Duodenal mucosa (tissue), 2 donors: ENCODE results near the gene CAVIN3.

Experiments used
- H3K27ac ChIP-seq: one replicate; pipeline ENCODE4 v1.7.0; 2013; ENCODE audit warnings: low read depth, low read length
- H3K27me3 ChIP-seq, 2 donors: one replicate each; pipeline ENCODE4 v1.7.0; 2013; ENCODE audit warnings: low read length in 2 of 2, control low read depth in 1 of 2; ENCODE audit not compliant: insufficient read depth in 2 of 2, control insufficient read depth in 1 of 2
- H3K36me3 ChIP-seq, 2 donors: one replicate each; pipeline ENCODE4 v1.7.0; 2013; ENCODE audit warnings: low read length in 2 of 2, control low read depth in 1 of 2; ENCODE audit not compliant: insufficient read depth in 2 of 2, control insufficient read depth in 1 of 2
- H3K4me1 ChIP-seq, 2 donors: one replicate each; pipeline ENCODE4 v1.7.0; 2013; ENCODE audit warnings: low read length in 2 of 2, control low read depth in 1 of 2; ENCODE audit not compliant: insufficient read depth in 2 of 2, control insufficient read depth in 1 of 2
- H3K4me3 ChIP-seq, 2 donors: one replicate each; pipeline ENCODE4 v1.7.0; 2013; ENCODE audit warnings: low read length in 2 of 2, low read depth in 1 of 2
- H3K9ac ChIP-seq, 2 donors: one replicate each; pipeline ENCODE4 v1.7.0; 2013; ENCODE audit warnings: low read length in 2 of 2, low read depth in 1 of 2
- H3K9me3 ChIP-seq, 2 donors: one replicate each; pipeline ENCODE4 v1.7.0; 2013; ENCODE audit warnings: low read length in 2 of 2, control low read depth in 1 of 2; ENCODE audit not compliant: control insufficient read depth in 1 of 2

Gene CAVIN3

DNA sequence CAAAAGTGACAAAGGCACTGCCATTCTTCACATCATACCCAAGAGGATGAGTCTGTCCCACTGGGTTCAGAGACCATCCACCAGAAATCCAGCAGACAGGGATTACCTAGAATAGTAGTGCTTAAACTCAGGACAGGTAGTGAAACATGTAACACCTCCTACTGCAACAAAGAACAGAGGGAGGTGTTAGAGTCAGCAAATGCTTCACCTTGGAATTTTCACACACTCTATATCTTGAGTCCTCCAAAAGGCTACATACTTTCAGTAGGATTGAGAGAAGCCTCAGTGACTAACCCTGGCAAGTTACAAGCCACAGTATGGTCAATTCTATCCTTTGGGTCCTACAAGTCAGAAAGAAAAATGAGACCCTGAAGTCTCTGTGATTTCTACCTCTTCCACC is 6.0 kb upstream of the CAVIN3 start:
- H3K9ac ChIP-seq: no peak overlapping the region
- no peaks in the 10 kb centered on the region for H3K4me1 ChIP-seq
- H3K9me3 ChIP-seq: no peaks in the 10 kb centered on the region
- peaks cover 0 to 2% of the 10 kb centered on the region in 2 donors for H3K27me3 ChIP-seq
- H3K27ac ChIP-seq: no peak overlapping the region
- H3K4me3 ChIP-seq: no peak overlapping the region
- no peaks in the 10 kb centered on the region for H3K36me3 ChIP-seq

DNA sequence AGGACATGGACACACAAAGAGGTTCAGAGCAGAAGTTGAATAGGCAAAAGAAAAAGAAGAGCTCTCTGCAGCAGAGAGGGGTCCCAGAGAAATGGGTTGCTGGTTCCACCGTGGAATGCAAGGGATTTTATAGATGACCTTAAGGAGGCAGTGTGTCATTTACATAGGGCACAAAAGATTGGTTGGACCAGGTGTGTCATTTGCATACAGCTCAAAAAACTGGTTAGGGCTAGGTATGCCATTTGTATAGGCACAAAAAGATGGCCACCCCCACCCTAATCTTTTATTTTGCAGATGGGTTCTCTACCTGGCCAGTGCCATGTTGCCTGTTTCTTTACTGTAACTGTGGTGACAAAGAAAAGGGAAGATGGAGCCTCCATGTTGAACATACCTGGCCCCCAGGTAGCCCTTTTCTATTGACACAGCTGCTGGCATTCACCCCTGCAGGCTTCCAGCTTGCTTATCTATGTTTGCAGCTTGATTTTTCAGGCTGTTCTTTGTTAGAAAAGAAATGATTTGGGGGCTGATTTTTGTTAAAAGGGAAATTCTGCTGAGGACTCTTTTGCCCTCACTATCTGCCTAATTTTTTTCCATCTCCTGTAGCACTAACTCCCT is 3.1 kb upstream of the CAVIN3 start:
- H3K9ac ChIP-seq: no peak overlapping the region
- no peak overlapping the region for H3K27ac ChIP-seq
- no peaks in the 10 kb centered on the region for H3K9me3 ChIP-seq
- no peaks in the 10 kb centered on the region for H3K36me3 ChIP-seq
- H3K4me3 ChIP-seq: no peak overlapping the region
- no peaks in the 10 kb centered on the region for H3K27me3 ChIP-seq
- peaks cover 8 to 18% of the 10 kb centered on the region in 2 donors for H3K4me1 ChIP-seq

DNA sequence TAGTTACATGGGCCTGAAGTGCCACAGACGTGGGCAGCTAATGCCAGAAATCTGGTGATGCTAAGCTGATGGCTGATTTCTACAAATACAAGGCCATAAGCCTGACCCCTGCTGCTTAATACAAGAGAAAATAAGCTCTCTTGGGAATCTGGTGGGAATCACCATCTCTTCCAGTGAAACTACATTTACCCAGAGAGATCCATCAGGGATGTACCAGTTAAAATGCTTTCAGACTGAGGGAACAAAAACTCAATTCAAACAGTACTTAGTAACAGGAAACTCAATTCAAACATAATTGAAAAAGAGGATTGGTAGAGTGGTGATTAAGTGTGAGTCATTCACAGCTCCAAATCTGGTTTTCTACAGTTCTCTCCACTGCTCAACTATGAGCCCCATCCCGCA is 1.7 kb upstream of the CAVIN3 start:
- H3K27me3 ChIP-seq: no peaks in the 10 kb centered on the region
- peaks cover 8 to 18% of the 10 kb centered on the region in 2 donors for H3K4me1 ChIP-seq
- peak overlapping the region; percentile 62 for H3K27ac ChIP-seq
- no peak overlapping the region for H3K4me3 ChIP-seq
- no peaks in the 10 kb centered on the region for H3K36me3 ChIP-seq
- no peaks in the 10 kb centered on the region for H3K9me3 ChIP-seq
- no peak overlapping the region for H3K9ac ChIP-seq

DNA sequence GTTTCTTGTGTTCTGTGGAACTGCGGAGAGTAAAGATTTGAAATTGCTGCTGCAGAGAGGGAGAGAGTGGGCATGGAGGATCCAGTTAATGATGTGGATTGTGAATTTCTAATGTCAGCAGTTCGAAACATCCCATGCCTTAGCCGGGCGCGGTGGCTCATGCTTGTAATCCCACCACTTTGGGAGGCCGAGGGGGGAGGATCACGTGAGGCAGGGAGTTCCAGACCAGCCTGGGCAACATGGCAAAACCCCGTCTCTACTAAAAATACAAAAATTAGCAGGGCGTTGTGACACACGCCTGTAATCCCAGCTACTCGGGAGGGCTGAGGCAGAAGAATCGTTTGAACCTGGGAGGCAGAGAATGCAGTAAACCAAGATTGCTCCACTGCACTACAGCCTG is 1.1 kb upstream of the CAVIN3 start:
- H3K4me3 ChIP-seq: no peak overlapping the region
- peaks cover 8 to 18% of the 10 kb centered on the region in 2 donors for H3K4me1 ChIP-seq
- no peaks in the 10 kb centered on the region for H3K27me3 ChIP-seq
- H3K36me3 ChIP-seq: no peaks in the 10 kb centered on the region
- no peaks in the 10 kb centered on the region for H3K9me3 ChIP-seq
- H3K9ac ChIP-seq: peak overlapping the region; percentile 20 to 46
- H3K27ac ChIP-seq: peak overlapping the region; percentile 93

DNA sequence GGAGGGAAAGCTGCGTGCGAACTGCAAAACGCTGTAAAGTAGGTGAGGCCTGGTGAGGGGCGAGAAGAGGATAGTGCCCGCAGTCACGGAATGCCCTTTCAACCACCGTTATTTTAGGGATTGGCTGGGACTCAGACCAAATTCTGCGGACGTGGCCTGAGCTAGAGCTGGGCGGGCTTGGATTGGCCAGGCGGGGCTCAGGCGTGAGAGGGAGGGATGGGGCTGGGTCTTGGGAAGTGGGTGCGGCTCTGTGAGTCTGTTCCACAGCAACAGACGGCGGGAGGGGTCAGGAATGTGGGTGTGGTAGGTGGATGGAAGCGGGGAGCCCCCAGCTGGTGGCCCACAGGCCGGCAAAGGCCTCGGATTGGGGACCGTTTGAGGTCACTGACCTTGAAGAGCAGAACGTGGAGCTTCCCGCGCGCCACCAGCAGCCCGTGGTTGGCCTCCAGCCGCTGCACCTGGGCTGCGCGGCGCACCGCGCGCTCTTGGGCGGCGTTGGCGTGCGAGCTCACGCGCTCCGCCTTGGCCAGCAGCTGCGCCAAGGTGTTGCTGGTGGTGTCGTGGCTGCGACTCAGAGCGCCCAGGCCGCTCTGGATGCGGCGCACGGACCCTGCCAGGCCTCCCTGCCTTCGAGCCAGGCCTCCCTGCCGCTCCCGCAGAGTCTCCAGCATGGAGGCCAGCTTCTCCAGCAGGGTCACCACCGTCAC is 444 bp downstream of the CAVIN3 start:
- peaks cover 8 to 18% of the 10 kb centered on the region in 2 donors for H3K4me1 ChIP-seq
- peak overlapping the region; percentile 49 to 71 for H3K9ac ChIP-seq
- H3K27ac ChIP-seq: peak overlapping the region; percentile 93
- H3K9me3 ChIP-seq: no peaks in the 10 kb centered on the region
- no peaks in the 10 kb centered on the region for H3K27me3 ChIP-seq
- no peaks in the 10 kb centered on the region for H3K36me3 ChIP-seq
- peak overlapping the region; percentile 67 to 75 for H3K4me3 ChIP-seq

DNA sequence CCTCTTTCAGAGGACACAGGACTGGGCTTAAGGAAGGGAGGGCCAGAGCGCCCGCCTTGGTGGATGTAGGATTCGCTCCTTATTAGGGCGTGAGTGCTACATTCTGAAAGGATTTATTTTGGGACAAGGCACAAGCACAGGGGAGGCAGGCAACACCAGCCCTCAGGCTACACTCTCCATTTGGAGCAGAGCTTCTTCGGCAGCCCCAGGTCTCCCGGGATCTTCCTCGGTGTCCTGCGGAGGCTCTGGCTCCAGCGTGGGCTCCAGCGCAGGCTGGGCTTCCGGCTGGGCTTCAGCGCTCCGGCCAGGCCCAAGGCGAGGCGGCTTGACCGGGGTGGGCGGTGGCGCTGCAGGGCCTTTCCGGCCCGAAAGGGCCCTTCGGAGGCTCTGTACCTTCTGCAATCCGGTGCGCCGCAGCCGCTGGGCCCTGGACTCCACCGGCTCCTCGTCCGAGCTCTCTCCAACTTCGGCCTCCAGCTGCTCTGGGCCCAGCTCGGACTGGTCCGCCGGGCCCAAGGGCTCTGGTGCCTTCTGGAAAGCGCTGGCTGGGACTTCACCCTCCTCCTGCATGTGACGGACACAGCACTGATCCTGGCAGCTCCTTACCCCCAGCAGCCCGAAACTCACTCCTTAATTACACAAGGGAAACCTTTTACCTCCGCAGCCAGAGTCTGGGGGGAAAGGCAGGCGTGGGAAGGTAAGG is 1.1 kb downstream of the CAVIN3 start:
- Histone ChIP-seq H3K9ac (peak overlapping the region; percentile 49 to 71), H3K4me3 (peak overlapping the region; percentile 67 to 75), H3K36me3 (no peaks in the 10 kb centered on the region), H3K9me3 (no peaks in the 10 kb centered on the region), H3K27me3 (no peaks in the 10 kb centered on the region), H3K4me1 (peaks cover 8 to 18% of the 10 kb centered on the region in 2 donors), H3K27ac (peak overlapping the region; percentile 75)

DNA sequence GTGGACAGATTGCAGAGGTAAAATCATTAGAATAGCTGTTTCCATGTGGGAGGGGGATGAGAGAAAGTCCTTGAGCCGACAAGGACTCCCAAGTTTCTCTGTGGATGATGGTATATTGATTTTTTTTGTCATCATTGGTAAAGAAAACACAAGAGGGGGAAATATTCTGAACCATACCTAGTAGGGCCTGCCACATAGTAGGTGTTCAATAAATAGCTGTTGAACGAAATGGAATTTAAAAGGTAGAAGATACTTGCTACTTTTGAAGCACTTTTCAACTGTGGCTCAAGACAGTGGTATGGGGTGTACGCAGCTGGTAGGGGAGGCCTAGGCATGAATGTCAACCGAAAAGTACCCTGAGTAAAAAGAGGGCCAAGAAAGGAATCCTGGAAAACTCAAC is 2.1 kb downstream of the CAVIN3 start:
- Histone ChIP-seq H3K36me3 (no peaks in the 10 kb centered on the region), H3K9me3 (no peaks in the 10 kb centered on the region), H3K27ac (no peak overlapping the region), H3K9ac (no peak overlapping the region), H3K4me3 (no peak overlapping the region), H3K4me1 (peaks cover 8 to 18% of the 10 kb centered on the region in 2 donors), H3K27me3 (no peaks in the 10 kb centered on the region)

DNA sequence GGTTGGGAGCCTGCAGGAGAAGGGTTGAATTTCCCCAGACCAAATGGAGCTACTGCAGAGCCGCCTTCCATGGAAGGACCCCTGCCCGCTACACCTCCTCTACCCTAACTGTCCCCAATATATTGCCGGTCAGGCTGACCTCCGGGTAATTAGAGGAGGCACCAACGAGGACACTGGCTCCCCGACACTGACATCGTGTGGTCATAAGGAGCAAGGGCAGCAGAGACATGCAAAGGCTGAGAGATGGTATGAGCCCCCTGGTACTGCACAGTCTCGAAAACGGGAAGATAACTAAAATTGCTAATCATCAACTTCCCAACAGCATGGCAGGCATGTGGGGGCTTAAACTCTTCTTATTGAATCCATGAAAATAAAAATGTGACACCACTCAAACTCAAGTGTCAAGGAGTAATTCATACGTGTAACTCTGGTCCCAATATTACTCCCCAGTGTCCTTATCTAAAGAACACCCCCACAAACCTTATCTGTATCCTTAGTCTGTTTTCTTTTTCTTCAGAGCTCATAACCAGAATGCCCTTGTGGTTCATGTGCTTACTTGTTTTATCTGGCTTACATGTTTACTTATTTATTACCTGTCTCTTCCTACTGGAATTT is 4.4 kb downstream of the CAVIN3 start:
- H3K9ac ChIP-seq: no peak overlapping the region
- H3K9me3 ChIP-seq: no peaks in the 10 kb centered on the region
- no peaks in the 10 kb centered on the region for H3K27me3 ChIP-seq
- H3K4me3 ChIP-seq: no peak overlapping the region
- H3K36me3 ChIP-seq: no peaks in the 10 kb centered on the region
- no peak overlapping the region for H3K27ac ChIP-seq
- peaks cover 8 to 18% of the 10 kb centered on the region in 2 donors for H3K4me1 ChIP-seq

DNA sequence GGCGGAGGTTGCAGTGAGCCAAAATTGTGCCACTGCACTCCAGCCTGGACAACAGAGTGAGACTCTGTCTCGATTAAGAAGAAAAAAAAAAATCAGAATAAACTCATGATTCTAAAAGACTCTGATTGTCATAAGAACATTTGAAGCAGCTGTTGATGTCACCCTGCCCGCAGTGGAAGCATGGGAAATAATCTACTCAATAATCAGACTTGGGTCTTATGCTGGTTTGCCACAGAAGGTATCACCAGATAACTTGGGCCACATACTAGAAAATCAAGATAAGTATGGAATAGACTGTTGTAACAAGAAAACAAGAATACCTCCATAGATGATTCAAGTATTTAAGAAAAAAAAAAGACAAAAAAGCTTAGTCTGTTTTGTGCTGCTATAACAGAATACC is 8.2 kb downstream of the CAVIN3 start:
- Histone ChIP-seq H3K4me1 (no peaks in the 10 kb centered on the region), H3K27ac (no peak overlapping the region), H3K9me3 (no peaks in the 10 kb centered on the region), H3K36me3 (no peaks in the 10 kb centered on the region), H3K9ac (no peak overlapping the region), H3K4me3 (no peak overlapping the region), H3K27me3 (no peaks in the 10 kb centered on the region)

DNA sequence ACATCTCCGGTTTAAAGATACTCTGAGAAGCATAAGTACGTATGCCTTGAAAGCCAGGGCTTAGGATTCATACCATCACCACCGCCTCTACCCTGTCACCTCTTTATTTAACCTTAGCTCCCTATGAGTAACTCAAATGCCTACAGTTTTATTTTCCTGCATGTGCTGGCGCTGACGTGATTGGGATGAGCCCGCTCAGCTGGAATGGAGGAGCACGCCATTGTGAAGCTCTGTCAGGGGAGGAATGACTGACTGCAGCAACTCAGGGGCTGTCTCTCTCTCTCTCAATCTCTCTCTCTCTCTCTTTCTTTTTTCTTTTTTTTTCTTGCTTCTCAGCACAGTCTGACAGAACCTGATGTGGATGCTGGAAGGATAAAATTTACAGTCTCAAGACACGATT is 12.4 kb downstream of the CAVIN3 start:
- no peak overlapping the region for H3K27ac ChIP-seq
- H3K4me3 ChIP-seq: no peak overlapping the region
- no peaks in the 10 kb centered on the region for H3K9me3 ChIP-seq
- H3K4me1 ChIP-seq: no peaks in the 10 kb centered on the region
- no peak overlapping the region for H3K9ac ChIP-seq
- H3K27me3 ChIP-seq: no peaks in the 10 kb centered on the region
- H3K36me3 ChIP-seq: no peaks in the 10 kb centered on the region
